ENCODE data around the gene PRUNE1.

Gene PRUNE1

GRCh38 chr1:151008244-151009205 lies at the start of gene PRUNE1:
TSS of gene PRUNE1 (plus strand) at chr1:151008449. CDS start at chr1:151008633, 184 bp downstream.
- Histone ChIP-seq H2AFZ (ENCODE audit: low read length) (peak within 1 kb of the TSS; percentile 94), H3K9me2 (replicated peaks; ENCODE audit: insufficient read depth, low read length) (no peaks in the 10 kb centered on the region), H3K9ac (ENCODE audit: low read length) (peak within 1 kb of the TSS; percentile 75), H3K9me3 (replicated peaks; ENCODE audit: insufficient read depth, low read length) (no peaks in the 10 kb centered on the region), H3K4me3 (ENCODE audit: low read length) (peak within 1 kb of the TSS; percentile 82), H3K4me1 (ENCODE audit: low read length) (peaks cover 20% of the 10 kb centered on the region), H3K27ac (ENCODE audit: low read length) (peak within 1 kb of the TSS; percentile 79), H4K20me1 (ENCODE audit: insufficient read depth, low read length) (no peaks in the 10 kb centered on the region), H3K4me2 (ENCODE audit: low read depth, low read length) (peak within 1 kb of the TSS; percentile 85), H3K36me3 (replicated peaks; ENCODE audit: insufficient read depth, low read length) (no peaks in the 10 kb centered on the region), H3F3A (ENCODE audit: insufficient read depth, low read length) (peaks cover 21% of the 10 kb centered on the region), H3K27me3 (replicated peaks; ENCODE audit: insufficient read depth, low read length) (no peaks in the 10 kb centered on the region), H3K79me2 (ENCODE audit: low read length) (peaks cover 26% of the 10 kb centered on the region; the same call in 1 of the 2 replicates)
- peak; percentile 99 for DNase-seq
- TF ChIP-seq CTCF (IDR thresholded peaks at IDR 0.05; ENCODE audit: low read length) (no peak), EZH2 (optimal IDR thresholded peaks at IDR 0.05; ENCODE audit: low read depth, low read length) (no peak), EZH2phosphoT487 (IDR thresholded peaks at IDR 0.05; ENCODE audit: low read length) (no peak)

- Histone ChIP-seq H4K20me1 (ENCODE audit: insufficient read depth, low read length) (no peaks in the 10 kb centered on the region), H3K4me3 (ENCODE audit: low read length) (no peak overlapping the region), H2AFZ (ENCODE audit: low read length) (no peak overlapping the region), H3K36me3 (replicated peaks; ENCODE audit: insufficient read depth, low read length) (peaks cover 13% of the 10 kb centered on the region), H3K9me3 (replicated peaks; ENCODE audit: insufficient read depth, low read length) (no peaks in the 10 kb centered on the region), H3F3A (ENCODE audit: insufficient read depth, low read length) (no peaks in the 10 kb centered on the region), H3K27me3 (replicated peaks; ENCODE audit: insufficient read depth, low read length) (no peaks in the 10 kb centered on the region), H3K79me2 (ENCODE audit: low read length) (0 out of 2 replicates have a peak, but pooled peaks cover 2% of the 10 kb centered on the region), H3K27ac (ENCODE audit: low read length) (no peak overlapping the region), H3K9me2 (replicated peaks; ENCODE audit: insufficient read depth, low read length) (no peaks in the 10 kb centered on the region), H3K4me1 (ENCODE audit: low read length) (no peaks in the 10 kb centered on the region), H3K4me2 (ENCODE audit: low read depth, low read length) (no peak overlapping the region), H3K9ac (ENCODE audit: low read length) (no peak overlapping the region)
- no peak for TF ChIP-seq CTCF (IDR thresholded peaks at IDR 0.05; ENCODE audit: low read length)
- no peak for TF ChIP-seq EZH2phosphoT487 (IDR thresholded peaks at IDR 0.05; ENCODE audit: low read length)
- TF ChIP-seq EZH2 (optimal IDR thresholded peaks at IDR 0.05; ENCODE audit: low read depth, low read length): no peak
- DNase-seq: no peak
These were observed 47.6 kb upstream of the PRUNE1 start for GRCh38 chr1:150960646-150961045.

- Histone ChIP-seq H3K36me3 (replicated peaks; ENCODE audit: insufficient read depth, low read length) (peaks cover 19% of the 10 kb centered on the region), H3K4me1 (ENCODE audit: low read length) (no peaks in the 10 kb centered on the region), H3K79me2 (ENCODE audit: low read length) (0 out of 2 replicates have a peak, but pooled peaks cover 2% of the 10 kb centered on the region), H3K9me2 (replicated peaks; ENCODE audit: insufficient read depth, low read length) (no peaks in the 10 kb centered on the region), H2AFZ (ENCODE audit: low read length) (no peak overlapping the region), H3F3A (ENCODE audit: insufficient read depth, low read length) (no peaks in the 10 kb centered on the region), H3K4me2 (ENCODE audit: low read depth, low read length) (no peak overlapping the region), H3K9me3 (replicated peaks; ENCODE audit: insufficient read depth, low read length) (no peaks in the 10 kb centered on the region), H3K9ac (ENCODE audit: low read length) (no peak overlapping the region), H3K4me3 (ENCODE audit: low read length) (no peak overlapping the region), H4K20me1 (ENCODE audit: insufficient read depth, low read length) (no peaks in the 10 kb centered on the region), H3K27me3 (replicated peaks; ENCODE audit: insufficient read depth, low read length) (no peaks in the 10 kb centered on the region), H3K27ac (ENCODE audit: low read length) (no peak overlapping the region)
- DNase-seq: no peak
- TF ChIP-seq CTCF (IDR thresholded peaks at IDR 0.05; ENCODE audit: low read length): no peak
These were observed 46.5 kb upstream of the PRUNE1 start for GRCh38 chr1:150961756-150962155.
